T-helper 9 cell (primary cell): ENCODE measurements around the gene RFC4.

Source experiments
- DNase-seq: peaks from one replicate; pipeline ENCODE4 v3.0.0-alpha.2; 2020

Gene RFC4

DNA sequence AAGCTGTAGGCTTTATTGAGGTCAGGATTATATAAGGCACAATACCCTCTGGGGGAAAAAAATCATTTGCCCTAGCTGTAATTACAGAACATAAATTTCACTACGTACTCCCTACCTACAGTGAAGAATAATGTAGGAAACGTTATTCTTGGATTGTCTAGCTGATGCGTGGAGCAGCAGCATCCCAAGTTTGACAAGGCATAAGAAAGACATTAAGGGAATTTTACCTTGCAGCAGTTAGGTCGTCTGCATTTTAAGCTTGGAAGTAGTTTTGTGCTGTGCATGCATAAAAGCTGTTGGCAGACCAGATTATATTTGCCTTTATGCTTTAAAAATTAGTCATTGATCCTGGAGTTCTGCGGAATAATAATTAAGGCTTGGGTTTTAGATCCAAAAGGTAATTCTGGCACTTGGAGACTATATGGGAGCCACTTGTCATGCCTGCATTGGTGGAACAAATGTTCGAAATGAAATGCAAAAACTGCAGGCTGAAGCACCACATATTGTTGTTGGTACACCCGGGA is 20.7 kb downstream of the RFC4 start:
- no peak for DNase-seq

- no peak for DNase-seq
Measured at GRCh38 chr3:186784820-186785494, 21.3 kb downstream of the RFC4 start.

- DNase-seq: peak; percentile 74
Measured at GRCh38 chr3:186783731-186784515, 22.4 kb downstream of the RFC4 start.

GRCh38 chr3:186783058-186783730 is 23.1 kb downstream of the RFC4 start, which contains the start of gene EIF4A2:
Gene EIF4A2, plus strand, starts transcription at chr3:186783577. Its CDS starts 34 bp downstream, at chr3:186783611.
- peak; percentile 91 for DNase-seq

DNA sequence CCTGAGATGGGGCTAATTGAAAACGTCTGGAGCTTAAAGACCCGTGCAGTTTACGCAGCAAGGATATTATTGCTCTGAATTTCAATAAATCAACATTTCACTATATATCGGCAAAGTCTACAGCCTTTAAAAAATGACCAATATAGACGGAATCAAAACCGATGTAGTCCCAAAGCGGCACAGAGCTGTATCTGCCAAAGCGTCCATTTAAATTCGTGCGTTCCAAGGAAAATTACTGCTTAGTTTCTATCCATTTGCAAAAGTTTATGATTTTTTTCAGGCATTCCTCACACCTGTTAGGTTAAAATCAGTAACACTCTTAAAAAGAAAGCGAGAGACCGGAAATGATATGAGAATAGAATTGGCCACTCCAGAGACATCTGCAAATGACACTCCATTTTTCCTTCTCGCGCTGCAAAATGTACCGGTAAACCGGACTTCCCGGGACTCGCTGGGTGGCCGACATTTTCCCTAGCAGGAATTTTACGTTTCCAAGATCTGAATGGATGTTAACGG is 23.7 kb downstream of the RFC4 start:
- no peak for DNase-seq

DNA sequence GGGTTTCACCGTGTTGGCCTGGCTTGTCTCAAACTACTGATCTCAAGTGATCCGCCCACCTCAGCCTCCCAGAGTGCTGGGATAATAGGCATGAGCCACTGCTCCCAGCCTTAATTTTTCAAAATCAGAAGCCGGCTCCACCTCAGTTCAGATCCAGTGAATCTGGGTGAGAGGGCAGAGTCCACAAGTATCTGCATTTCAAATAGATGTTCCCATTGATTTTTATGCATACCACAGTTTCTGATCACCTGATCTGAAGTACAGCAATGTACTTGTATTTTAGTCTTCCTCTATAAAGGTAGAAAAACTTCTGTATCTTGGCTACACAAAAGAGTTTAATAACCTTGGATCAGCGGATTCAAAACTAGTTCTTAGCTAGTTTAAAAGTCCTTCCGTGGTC is 27.1 kb downstream of the RFC4 start:
- DNase-seq: no peak

- no peak for DNase-seq
Measured at GRCh38 chr3:186775999-186776398, 30.3 kb downstream of the RFC4 start.

- peak; percentile 31 for DNase-seq
Measured at GRCh38 chr3:186772701-186773417, 33.4 kb downstream of the RFC4 start.

DNA sequence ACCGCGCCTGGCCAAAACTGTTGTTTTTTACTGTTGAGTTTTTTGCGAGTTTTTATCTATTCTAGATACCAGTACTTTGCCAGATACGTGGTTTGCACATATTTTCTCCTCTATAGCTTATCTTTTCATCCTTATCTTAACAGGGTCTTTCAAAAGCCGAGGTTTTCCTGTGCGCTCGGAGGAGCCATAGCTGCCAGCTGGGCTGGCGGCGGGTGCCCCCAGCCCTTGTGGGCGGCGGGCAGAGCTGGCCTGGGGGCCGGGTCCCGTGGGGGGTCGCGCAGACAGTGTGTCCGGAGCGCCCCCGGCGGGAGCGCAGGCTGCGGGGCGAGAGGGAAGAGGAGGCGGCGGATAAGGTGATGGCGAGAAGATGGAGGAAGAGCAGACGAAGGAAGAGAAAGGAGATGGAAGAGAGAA is 34.0 kb downstream of the RFC4 start:
- no peak for DNase-seq

- no peak for DNase-seq
Measured at GRCh38 chr3:186760897-186761447, 45.3 kb downstream of the RFC4 start.

GRCh38 chr3:186760141-186760833 is 46.0 kb downstream of the RFC4 start:
- no peak for DNase-seq

GRCh38 chr3:186759231-186759930 is 46.9 kb downstream of the RFC4 start:
- DNase-seq: no peak

GRCh38 chr3:186757686-186758220 is 48.5 kb downstream of the RFC4 start:
- DNase-seq: no peak

DNA sequence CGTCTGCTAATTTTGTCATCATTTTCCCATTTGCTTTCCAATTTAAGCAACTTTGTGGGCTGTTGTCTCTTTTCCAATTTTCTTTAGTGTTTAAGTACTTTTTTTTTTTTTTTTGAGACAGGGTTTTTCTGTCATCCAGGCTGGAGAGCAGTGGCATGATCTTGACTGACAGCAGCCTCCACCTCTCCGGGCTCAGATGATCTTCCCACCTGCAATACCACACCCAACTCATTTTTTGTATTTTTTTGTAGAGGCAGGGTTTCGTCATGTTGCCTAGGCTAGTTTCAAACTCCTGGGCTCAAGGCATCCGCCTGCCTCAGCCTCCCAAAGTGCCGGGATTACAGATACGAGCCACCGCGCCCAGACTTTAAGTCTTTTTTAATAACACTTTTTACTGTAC is 49.1 kb downstream of the RFC4 start:
- no peak for DNase-seq

- DNase-seq: no peak
Measured at GRCh38 chr3:186754871-186755270, 51.4 kb downstream of the RFC4 start.

GRCh38 chr3:186754006-186754405 is 52.3 kb downstream of the RFC4 start:
- no peak for DNase-seq

GRCh38 chr3:186751480-186751879 is 54.8 kb downstream of the RFC4 start:
- no peak for DNase-seq

- DNase-seq: no peak
Measured at GRCh38 chr3:186750316-186750715, 56.0 kb downstream of the RFC4 start.

GRCh38 chr3:186746008-186746407 is 60.3 kb downstream of the RFC4 start:
- DNase-seq: no peak

- DNase-seq: no peak
Measured at GRCh38 chr3:186743666-186744065, 62.6 kb downstream of the RFC4 start.
